Mesendoderm (in vitro differentiated cells): Measurements from ENCODE around the gene SLC25A44.

Source experiments
- DNase-seq: peaks from one replicate; pipeline ENCODE4 v3.0.0; 2013
- H2AK5ac ChIP-seq: 2 replicates; pipeline ENCODE4 v1.6.1; 2013; ENCODE audit warnings: low read length, inconsistent platforms
- H2BK120ac ChIP-seq: 2 replicates; pipeline ENCODE4 v1.6.1; 2013; ENCODE audit warnings: low read depth, mild to moderate bottlenecking, low read length, moderate library complexity, mixed read lengths
- H2BK15ac ChIP-seq: replicated peaks from 2 replicates; pipeline ENCODE4 v1.6.1; 2013; ENCODE audit warnings: low read depth, mild to moderate bottlenecking, moderate library complexity
- H2BK5ac ChIP-seq: 2 replicates; pipeline ENCODE4 v1.6.1; 2013; ENCODE audit warnings: low read length, inconsistent platforms
- H3K18ac ChIP-seq: 2 replicates; pipeline ENCODE4 v1.6.1; 2013; ENCODE audit warnings: mild to moderate bottlenecking, low read length, mixed read lengths
- H3K23ac ChIP-seq: one replicate; pipeline ENCODE4 v1.6.1; 2013; ENCODE audit warnings: low read length
- H3K27ac ChIP-seq: 2 replicates; pipeline ENCODE4 v1.5.1; 2013; ENCODE audit warnings: low read depth, mild to moderate bottlenecking, inconsistent platforms, low read length, moderate library complexity
- H3K27me3 ChIP-seq: 2 replicates; pipeline ENCODE4 v1.6.1; 2013; ENCODE audit warnings: low read length, control low read depth, mild to moderate bottlenecking, inconsistent platforms; ENCODE audit not compliant: insufficient read depth, poor library complexity
- H3K36me3 ChIP-seq: 2 replicates; pipeline ENCODE4 v1.6.1; 2013; ENCODE audit warnings: low read length, inconsistent platforms; ENCODE audit not compliant: control insufficient read depth, insufficient read depth
- H3K4ac ChIP-seq: one replicate; pipeline ENCODE4 v1.6.1; 2013; ENCODE audit warnings: low read depth, mild to moderate bottlenecking, low read length, moderate library complexity
- H3K4me1 ChIP-seq: 2 replicates; pipeline ENCODE4 v1.6.1; 2013; ENCODE audit warnings: low read depth, low read length, inconsistent platforms; ENCODE audit not compliant: control insufficient read depth
- H3K4me2 ChIP-seq: 2 replicates; pipeline ENCODE4 v1.6.1; 2013; ENCODE audit warnings: low read length
- H3K4me3 ChIP-seq: 2 replicates; pipeline ENCODE4 v1.5.1; 2013; ENCODE audit warnings: mild to moderate bottlenecking, low read length
- H3K56ac ChIP-seq: one replicate; pipeline ENCODE4 v1.6.1; 2013; ENCODE audit warnings: low read length
- H3K79me1 ChIP-seq: 2 replicates; pipeline ENCODE4 v1.6.1; 2013; ENCODE audit warnings: low read length, inconsistent platforms
- H3K79me2 ChIP-seq: 2 replicates; pipeline ENCODE4 v1.6.1; 2013; ENCODE audit warnings: mild to moderate bottlenecking, low read length; ENCODE audit not compliant: control insufficient read depth, insufficient read depth
- H3K9ac ChIP-seq: 2 replicates; pipeline ENCODE4 v1.6.1; 2013; ENCODE audit warnings: low read length, inconsistent platforms
- H4K5ac ChIP-seq: one replicate; pipeline ENCODE4 v1.6.1; 2013; ENCODE audit warnings: low read length
- H4K8ac ChIP-seq: one replicate; pipeline ENCODE4 v1.6.1; 2013; ENCODE audit warnings: low read depth, mild to moderate bottlenecking, control low read depth, low read length, moderate library complexity
- WGBS: extraction: QIAGEN DNeasy Blood & Tissue Kit; methylation state at CpG from one replicate; pipeline ENCODE4 v1.1.7; 2013; ENCODE audit warnings: low lambda C conversion rate, missing lambda C conversion rate; ENCODE audit not compliant: insufficient coverage; ENCODE audit errors: extremely low coverage; 5-methylcytosine and 5-hydroxymethylcytosine counted together

SLC25A44 gene

GRCh38 chr1:156249593-156249992 lies 55.7 kb downstream of the SLC25A44 start:
- Histone ChIP-seq H4K5ac (no peak overlapping the region), H3K4me1 (no peaks in the 10 kb centered on the region), H3K23ac (no peak overlapping the region), H4K8ac (no peak overlapping the region), H3K79me2 (no peaks in the 10 kb centered on the region), H3K27ac (no peak overlapping the region), H3K56ac (no peak overlapping the region), H3K18ac (no peak overlapping the region), H3K79me1 (no peaks in the 10 kb centered on the region), H3K36me3 (peaks cover 24% of the 10 kb centered on the region), H2BK15ac (no peak overlapping the region), H3K4me3 (no peak overlapping the region), H3K27me3 (no peaks in the 10 kb centered on the region), H3K9ac (no peak overlapping the region), H2BK120ac (no peak overlapping the region), H3K4ac (no peak overlapping the region), H3K4me2 (no peak overlapping the region), H2BK5ac (no peak overlapping the region), H2AK5ac (no peak overlapping the region)
- no peak for DNase-seq
- WGBS = no CpG with 5 or more reads among the region's 5 CpGs

DNA sequence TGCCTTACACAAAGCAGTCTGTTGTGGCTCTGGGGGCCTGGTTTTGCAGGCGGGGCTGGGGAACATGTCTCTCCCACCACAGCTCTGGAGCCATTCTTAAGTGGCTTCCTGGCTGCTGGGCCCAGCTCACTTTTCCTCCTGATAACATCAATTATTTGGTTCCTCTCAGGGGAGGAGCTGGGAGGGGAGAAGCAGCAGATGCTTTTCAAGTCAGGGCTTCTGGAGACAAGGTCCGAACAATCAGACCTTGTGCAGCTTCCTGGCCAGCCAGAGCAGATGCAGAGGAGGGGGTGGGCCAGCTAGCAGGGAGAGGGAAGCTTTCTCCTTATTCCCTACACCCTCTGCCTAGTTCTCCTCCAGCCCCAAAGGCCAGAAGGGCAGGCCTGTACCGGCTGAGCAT lies 57.6 kb downstream of the SLC25A44 start:
- Histone ChIP-seq H3K27me3 (no peaks in the 10 kb centered on the region), H3K79me2 (no peaks in the 10 kb centered on the region), H3K4me1 (no peaks in the 10 kb centered on the region), H2BK15ac (no peak overlapping the region), H3K36me3 (peaks cover 24% of the 10 kb centered on the region), H3K79me1 (no peaks in the 10 kb centered on the region), H3K18ac (no peak overlapping the region), H4K5ac (no peak overlapping the region), H3K27ac (no peak overlapping the region), H3K56ac (no peak overlapping the region), H3K9ac (no peak overlapping the region), H2AK5ac (no peak overlapping the region), H4K8ac (no peak overlapping the region), H2BK5ac (no peak overlapping the region), H3K4ac (no peak overlapping the region), H3K4me2 (no peak overlapping the region), H3K4me3 (no peak overlapping the region), H2BK120ac (no peak overlapping the region), H3K23ac (no peak overlapping the region)
- WGBS = no CpG with 5 or more reads among the region's 3 CpGs
- peak; percentile 63 for DNase-seq

DNA sequence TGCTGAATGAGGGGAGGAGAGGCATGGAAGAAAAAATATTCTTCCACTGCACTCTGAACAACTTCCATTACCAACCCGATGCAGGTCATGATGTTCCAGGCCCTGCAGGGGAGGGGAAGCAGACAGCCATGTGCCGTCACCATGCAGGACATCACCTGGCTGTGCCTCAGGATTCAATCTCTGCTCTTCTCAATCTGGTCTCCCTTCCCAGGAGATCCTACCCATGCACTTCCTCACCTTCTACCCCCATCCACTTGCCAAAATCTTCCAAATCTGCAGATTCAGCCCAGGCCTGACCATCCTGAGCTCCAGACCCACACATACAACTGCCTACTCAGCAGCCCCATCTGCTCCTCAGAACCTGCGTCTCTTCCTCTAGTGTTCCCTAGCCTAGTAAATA lies 59.7 kb downstream of the SLC25A44 start:
- Histone ChIP-seq H3K27ac (no peak overlapping the region), H3K18ac (no peak overlapping the region), H3K4me1 (no peaks in the 10 kb centered on the region), H2BK15ac (no peak overlapping the region), H3K9ac (no peak overlapping the region), H3K4me3 (no peak overlapping the region), H3K23ac (no peak overlapping the region), H3K4ac (no peak overlapping the region), H3K4me2 (no peak overlapping the region), H4K8ac (no peak overlapping the region), H2BK5ac (no peak overlapping the region), H3K79me2 (no peaks in the 10 kb centered on the region), H3K79me1 (no peaks in the 10 kb centered on the region), H3K36me3 (peaks cover 28% of the 10 kb centered on the region), H3K56ac (no peak overlapping the region), H4K5ac (no peak overlapping the region), H2AK5ac (no peak overlapping the region), H2BK120ac (no peak overlapping the region), H3K27me3 (no peaks in the 10 kb centered on the region)
- no peak for DNase-seq
- WGBS = no CpG with 5 or more reads among the region's 3 CpGs

DNA sequence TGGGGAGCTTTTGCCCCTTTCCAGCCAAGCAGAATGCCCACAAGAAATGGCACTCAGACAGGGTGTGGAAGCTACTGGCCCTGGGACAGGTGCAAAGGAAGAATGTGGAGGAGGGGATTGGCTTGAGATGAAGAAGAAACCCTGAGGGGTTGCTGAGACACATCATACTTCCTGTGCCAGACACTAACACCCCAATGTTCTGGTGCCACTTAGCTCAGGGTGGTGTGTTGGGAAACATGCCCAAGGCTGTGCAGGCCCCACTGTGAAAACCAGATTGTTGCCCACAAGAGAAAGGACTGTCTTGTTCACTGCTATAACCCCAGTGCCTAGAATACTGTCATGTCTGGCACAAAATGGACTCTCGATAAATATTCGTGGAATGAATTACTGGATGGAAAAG lies 63.8 kb downstream of the SLC25A44 start:
- H3K79me1 ChIP-seq = no peaks in the 10 kb centered on the region
- H3K27me3 ChIP-seq = no peaks in the 10 kb centered on the region
- H3K79me2 ChIP-seq = no peaks in the 10 kb centered on the region
- H2BK120ac ChIP-seq = no peak overlapping the region
- no peaks in the 10 kb centered on the region for H3K4me1 ChIP-seq
- no CpG with 5 or more reads among the region's 2 CpGs for WGBS
- H4K8ac ChIP-seq = no peak overlapping the region
- H3K4me2 ChIP-seq = no peak overlapping the region
- H3K4me3 ChIP-seq = no peak overlapping the region
- H3K18ac ChIP-seq = no peak overlapping the region
- no peak overlapping the region for H2BK5ac ChIP-seq
- DNase-seq = no peak
- no peak overlapping the region for H4K5ac ChIP-seq
- H3K23ac ChIP-seq = no peak overlapping the region
- no peak overlapping the region for H3K56ac ChIP-seq
- H3K36me3 ChIP-seq = peaks cover 38% of the 10 kb centered on the region
- no peak overlapping the region for H3K27ac ChIP-seq
- H2BK15ac ChIP-seq = no peak overlapping the region
- no peak overlapping the region for H2AK5ac ChIP-seq
- no peak overlapping the region for H3K4ac ChIP-seq
- no peak overlapping the region for H3K9ac ChIP-seq

DNA sequence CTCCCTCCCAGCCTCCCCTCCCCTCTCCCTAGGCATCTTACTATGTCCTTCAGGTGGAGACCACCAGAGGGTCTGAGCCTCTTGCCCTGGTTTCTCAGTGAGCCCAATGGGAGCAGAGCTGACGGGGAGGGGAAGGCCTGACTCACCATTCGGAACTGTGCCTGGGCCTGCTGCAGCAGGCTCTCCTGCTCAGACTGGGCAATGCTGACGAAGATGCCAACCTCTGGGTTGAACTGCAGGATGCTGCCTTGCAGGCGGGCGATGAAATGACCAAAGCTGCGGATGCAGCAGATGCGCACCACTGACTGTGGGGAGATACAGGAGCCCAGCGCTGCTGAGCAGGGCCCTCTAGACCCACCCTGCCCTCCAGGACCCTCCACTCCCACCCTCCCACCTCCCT lies 65.0 kb downstream of the SLC25A44 start:
- H3K4me3 ChIP-seq = no peak overlapping the region
- H3K56ac ChIP-seq = no peak overlapping the region
- no peaks in the 10 kb centered on the region for H3K27me3 ChIP-seq
- no peak overlapping the region for H2BK15ac ChIP-seq
- WGBS = no CpG with 5 or more reads among the region's 8 CpGs
- H3K27ac ChIP-seq = no peak overlapping the region
- no peaks in the 10 kb centered on the region for H3K79me1 ChIP-seq
- no peak overlapping the region for H3K18ac ChIP-seq
- no peaks in the 10 kb centered on the region for H3K79me2 ChIP-seq
- H2BK120ac ChIP-seq = no peak overlapping the region
- H4K5ac ChIP-seq = no peak overlapping the region
- no peak overlapping the region for H3K23ac ChIP-seq
- no peak overlapping the region for H3K4ac ChIP-seq
- peaks cover 34% of the 10 kb centered on the region for H3K36me3 ChIP-seq
- no peak for DNase-seq
- no peak overlapping the region for H2AK5ac ChIP-seq
- no peak overlapping the region for H4K8ac ChIP-seq
- H3K4me1 ChIP-seq = no peaks in the 10 kb centered on the region
- H2BK5ac ChIP-seq = no peak overlapping the region
- H3K9ac ChIP-seq = no peak overlapping the region
- H3K4me2 ChIP-seq = no peak overlapping the region

DNA sequence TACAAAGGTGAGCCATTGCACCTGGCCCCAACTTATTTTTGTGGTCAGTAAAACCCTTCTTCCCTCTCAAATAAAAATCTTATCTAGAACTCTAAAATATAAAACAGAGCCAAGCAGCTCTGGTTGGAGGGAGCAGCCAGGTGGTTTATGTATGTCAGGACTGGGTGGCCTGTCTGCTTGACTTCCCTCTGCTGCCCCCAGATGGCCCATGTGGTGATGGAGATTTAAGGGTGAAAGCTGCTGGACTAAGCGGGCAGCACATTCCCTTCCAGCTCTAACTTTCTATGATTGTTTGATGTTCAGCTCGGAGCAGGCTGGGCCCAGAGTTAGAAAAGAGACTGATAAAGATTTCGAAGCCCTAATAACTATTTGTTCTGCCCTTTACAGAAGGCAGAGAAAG lies 65.9 kb downstream of the SLC25A44 start:
- no peak overlapping the region for H2AK5ac ChIP-seq
- no peak overlapping the region for H3K4me3 ChIP-seq
- H3K9ac ChIP-seq = no peak overlapping the region
- H2BK5ac ChIP-seq = no peak overlapping the region
- no CpG with 5 or more reads among the region's 3 CpGs for WGBS
- peaks cover 34% of the 10 kb centered on the region for H3K36me3 ChIP-seq
- H3K56ac ChIP-seq = no peak overlapping the region
- no peak overlapping the region for H2BK15ac ChIP-seq
- H3K4me1 ChIP-seq = no peaks in the 10 kb centered on the region
- no peak for DNase-seq
- H3K18ac ChIP-seq = no peak overlapping the region
- H3K79me1 ChIP-seq = peaks cover 2% of the 10 kb centered on the region
- no peak overlapping the region for H3K23ac ChIP-seq
- no peak overlapping the region for H2BK120ac ChIP-seq
- no peak overlapping the region for H3K4me2 ChIP-seq
- H3K4ac ChIP-seq = no peak overlapping the region
- H3K79me2 ChIP-seq = no peaks in the 10 kb centered on the region
- H4K5ac ChIP-seq = no peak overlapping the region
- H4K8ac ChIP-seq = no peak overlapping the region
- no peaks in the 10 kb centered on the region for H3K27me3 ChIP-seq
- H3K27ac ChIP-seq = no peak overlapping the region
